SU-DHL-6 (cell line): ENCODE data around the gene C14orf132.

Source experiments
- H2AFZ ChIP-seq: fragments of 200-600 bp; sonication (generic); 2 replicates; pipeline ENCODE4 v1.6.1; 2014; ENCODE audit warnings: low read depth, mild to moderate bottlenecking, moderate library complexity, mixed read lengths, antibody characterized with exemption, low read length; ENCODE audit not compliant: severe bottlenecking
- H3F3A ChIP-seq: fragments of 200-600 bp; shearing (Covaris generic); 2 replicates; pipeline ENCODE4 v1.6.0; 2016; ENCODE audit warnings: antibody characterized with exemption, mild to moderate bottlenecking; ENCODE audit not compliant: insufficient read depth
- H3K27ac ChIP-seq: fragments of 200-600 bp; sonication (generic); 2 replicates; pipeline ENCODE4 v1.5.1; 2016; ENCODE audit warnings: low read depth, mild to moderate bottlenecking, low read length, moderate library complexity, mixed read lengths
- H3K27me3 ChIP-seq: fragments of 200-600 bp; sonication (generic), shearing (Covaris generic); 2 replicates; pipeline ENCODE4 v1.6.0; 2014; ENCODE audit warnings: mild to moderate bottlenecking, low read length
- H3K36me3 ChIP-seq: fragments of 200-600 bp; sonication (generic); 2 replicates; pipeline ENCODE4 v1.6.1; 2014; ENCODE audit warnings: mild to moderate bottlenecking, low read length, mixed read lengths
- H3K4me2 ChIP-seq: fragments of 300-600, 200-600 bp; shearing (Covaris generic), sonication (generic); 2 replicates; pipeline ENCODE4 v1.6.0; 2014; ENCODE audit warnings: low read length, low read depth, mild to moderate bottlenecking; ENCODE audit not compliant: poor library complexity, severe bottlenecking
- H3K4me3 ChIP-seq: fragments of 200-600 bp; sonication (generic); 2 replicates; pipeline ENCODE4 v1.5.1; 2014; ENCODE audit warnings: antibody characterized with exemption, low read length, mild to moderate bottlenecking, mixed read lengths; ENCODE audit not compliant: insufficient read depth, poor library complexity, severe bottlenecking
- H3K79me2 ChIP-seq: fragments of 200-600 bp; sonication (generic); 2 replicates; pipeline ENCODE4 v1.6.1; 2014; ENCODE audit warnings: mild to moderate bottlenecking, low read length, moderate library complexity; ENCODE audit not compliant: insufficient read depth
- H3K9ac ChIP-seq: fragments of 200-600 bp; sonication (generic); 2 replicates; pipeline ENCODE4 v1.7.0; 2014; ENCODE audit warnings: mild to moderate bottlenecking, low read length
- H3K9me2 ChIP-seq: fragments of 200-600 bp; sonication (generic); replicated peaks from 2 replicates; pipeline ENCODE4 v1.6.1; 2014; ENCODE audit warnings: low read length; ENCODE audit not compliant: insufficient read depth
- H3K9me3 ChIP-seq: fragments of 200-600 bp; sonication (generic); 2 replicates; pipeline ENCODE4 v1.6.1; 2014; ENCODE audit warnings: low read length, mixed read lengths; ENCODE audit not compliant: insufficient read depth
- H4K20me1 ChIP-seq: fragments of 200-600 bp; sonication (generic); 2 replicates; pipeline ENCODE4 v1.6.1; 2014; ENCODE audit warnings: low read depth, mild to moderate bottlenecking, antibody characterized with exemption, low read length, moderate library complexity, mixed read lengths
- CTCF ChIP-seq: fragments of 200-600 bp; sonication (generic); IDR thresholded peaks from one replicate; pipeline ENCODE4 v1.5.1; 2017; ENCODE audit warnings: antibody characterized with exemption, mild to moderate bottlenecking, low read length, moderate library complexity; ENCODE audit not compliant: insufficient read depth, poor library complexity, severe bottlenecking
- EZH2phosphoT487 ChIP-seq: fragments of 200-600 bp; sonication (generic), shearing (Covaris generic); conservative IDR thresholded peaks from 2 replicates; pipeline ENCODE4 v1.6.1; 2018; ENCODE audit warnings: mild to moderate bottlenecking, antibody characterized with exemption, low read length, moderate library complexity, mixed read lengths

Gene C14orf132

GRCh38 chr14:96046630-96047029, 7.5 kb downstream of the C14orf132 start:
- H3K79me2 ChIP-seq, result no peaks in the 10 kb centered on the region
- no peaks in the 10 kb centered on the region for H3K27me3 ChIP-seq
- H3K4me3 ChIP-seq, result no peak overlapping the region
- H3K9me2 ChIP-seq, result no peaks in the 10 kb centered on the region
- H3K36me3 ChIP-seq, result no peaks in the 10 kb centered on the region
- H3F3A ChIP-seq, result no peaks in the 10 kb centered on the region
- TF ChIP-seq CTCF (no peak), EZH2phosphoT487 (no peak)
- H3K4me2 ChIP-seq, result no peak overlapping the region
- H2AFZ ChIP-seq, result no peak overlapping the region
- H3K27ac ChIP-seq, result no peak overlapping the region
- H3K9ac ChIP-seq, result no peak overlapping the region
- H3K9me3 ChIP-seq, result no peaks in the 10 kb centered on the region
- H4K20me1 ChIP-seq, result no peaks in the 10 kb centered on the region; the same call in 1 of the 2 replicates

- Histone ChIP-seq H3K9me2 (no peaks in the 10 kb centered on the region), H3K9ac (no peak overlapping the region), H3K9me3 (no peaks in the 10 kb centered on the region), H3K4me2 (no peak overlapping the region), H4K20me1 (no peaks in the 10 kb centered on the region; the same call in 1 of the 2 replicates), H3K27ac (no peak overlapping the region), H3K27me3 (no peaks in the 10 kb centered on the region), H3K79me2 (no peaks in the 10 kb centered on the region), H2AFZ (no peak overlapping the region), H3K36me3 (no peaks in the 10 kb centered on the region), H3K4me3 (no peak overlapping the region), H3F3A (no peaks in the 10 kb centered on the region)
- TF ChIP-seq EZH2phosphoT487, result no peak
- no peak for TF ChIP-seq CTCF
Observed at GRCh38 chr14:96047101-96047500, 7.9 kb downstream of the C14orf132 start.

- Histone ChIP-seq H3K4me3 (no peak overlapping the region), H3K27me3 (no peaks in the 10 kb centered on the region), H2AFZ (no peak overlapping the region), H3K9me2 (no peaks in the 10 kb centered on the region), H3K79me2 (no peaks in the 10 kb centered on the region), H3F3A (no peaks in the 10 kb centered on the region), H3K4me2 (no peak overlapping the region), H3K27ac (no peak overlapping the region), H4K20me1 (no peaks in the 10 kb centered on the region; the same call in 1 of the 2 replicates), H3K9me3 (no peaks in the 10 kb centered on the region), H3K36me3 (no peaks in the 10 kb centered on the region), H3K9ac (no peak overlapping the region)
- TF ChIP-seq EZH2phosphoT487 (no peak), CTCF (no peak)
Observed at GRCh38 chr14:96049932-96050331, 10.8 kb downstream of the C14orf132 start.

- no peak overlapping the region for H3K27ac ChIP-seq
- no peaks in the 10 kb centered on the region for H3F3A ChIP-seq
- no peak overlapping the region for H3K4me2 ChIP-seq
- H2AFZ ChIP-seq, result no peak overlapping the region
- H3K27me3 ChIP-seq, result no peaks in the 10 kb centered on the region
- H3K4me3 ChIP-seq, result no peak overlapping the region
- no peaks in the 10 kb centered on the region; the same call in 1 of the 2 replicates for H4K20me1 ChIP-seq
- H3K9ac ChIP-seq, result no peak overlapping the region
- H3K9me3 ChIP-seq, result no peaks in the 10 kb centered on the region
- H3K36me3 ChIP-seq, result no peaks in the 10 kb centered on the region
- no peaks in the 10 kb centered on the region for H3K9me2 ChIP-seq
- H3K79me2 ChIP-seq, result no peaks in the 10 kb centered on the region
- TF ChIP-seq EZH2phosphoT487, result no peak
- no peak for TF ChIP-seq CTCF
Observed at GRCh38 chr14:96050482-96050881, 11.3 kb downstream of the C14orf132 start.
